Immature natural killer cell (primary cell): ENCODE results near the gene TUBB4A. TPM values are rescaled to one million over a fixed set of nuclear protein-coding genes. Genes with fewer than 3 reads are reported as not detected.

Experiments
- DNase-seq, 3 donors: peaks; one replicate each; pipeline ENCODE4 v3.0.0; 2022; ENCODE audit warnings: mixed read lengths in 1 of 3
- H3K27ac Mint-ChIP-seq, 6 donors: one replicate each; pipeline ENCODE4 v1.8.0; 2020; ENCODE audit warnings: mixed read lengths in 6 of 6, mild to moderate bottlenecking in 5 of 6, inconsistent platforms in 4 of 6, moderate library complexity in 3 of 6
- H3K27me3 Mint-ChIP-seq, 3 donors: one replicate each; pipeline ENCODE4 v1.8.0; 2020 to 2021; ENCODE audit warnings: low read depth in 3 of 3, mild to moderate bottlenecking in 3 of 3, mixed read lengths in 3 of 3, moderate library complexity in 3 of 3, inconsistent platforms in 1 of 3
- H3K36me3 Mint-ChIP-seq, 3 donors: one replicate each; pipeline ENCODE4 v1.8.0; 2020; ENCODE audit warnings: mixed read lengths in 3 of 3, inconsistent platforms in 2 of 3, mild to moderate bottlenecking in 2 of 3
- H3K4me1 Mint-ChIP-seq, 2 donors: one replicate each; pipeline ENCODE4 v1.8.0; 2020; ENCODE audit warnings: inconsistent platforms in 2 of 2, mild to moderate bottlenecking in 2 of 2, mixed read lengths in 2 of 2, moderate library complexity in 1 of 2
- H3K4me3 Mint-ChIP-seq, 5 donors: one replicate each; pipeline ENCODE4 v1.8.0; 2020; ENCODE audit warnings: mild to moderate bottlenecking in 5 of 5, mixed read lengths in 5 of 5, inconsistent platforms in 3 of 5, moderate library complexity in 3 of 5
- H3K9me3 Mint-ChIP-seq, 6 donors: one replicate each; pipeline ENCODE4 v1.8.0; 2020; ENCODE audit warnings: mild to moderate bottlenecking in 6 of 6, mixed read lengths in 6 of 6, inconsistent platforms in 4 of 6, moderate library complexity in 3 of 6
- polyA plus RNA-seq, 3 donors: library from polyadenylated mRNA; unstranded; fragments of 300-500 nt; fragmentation: Illumina TruSeq; gene quantifications; one replicate each; pipeline ENCODE4 v1.2.3, GENCODE V29; 2021

Gene TUBB4A
- polyA plus RNA-seq, 3 donors from 2014 or later = 0.86 to 3.0 (median 1.3) TPM

DNA sequence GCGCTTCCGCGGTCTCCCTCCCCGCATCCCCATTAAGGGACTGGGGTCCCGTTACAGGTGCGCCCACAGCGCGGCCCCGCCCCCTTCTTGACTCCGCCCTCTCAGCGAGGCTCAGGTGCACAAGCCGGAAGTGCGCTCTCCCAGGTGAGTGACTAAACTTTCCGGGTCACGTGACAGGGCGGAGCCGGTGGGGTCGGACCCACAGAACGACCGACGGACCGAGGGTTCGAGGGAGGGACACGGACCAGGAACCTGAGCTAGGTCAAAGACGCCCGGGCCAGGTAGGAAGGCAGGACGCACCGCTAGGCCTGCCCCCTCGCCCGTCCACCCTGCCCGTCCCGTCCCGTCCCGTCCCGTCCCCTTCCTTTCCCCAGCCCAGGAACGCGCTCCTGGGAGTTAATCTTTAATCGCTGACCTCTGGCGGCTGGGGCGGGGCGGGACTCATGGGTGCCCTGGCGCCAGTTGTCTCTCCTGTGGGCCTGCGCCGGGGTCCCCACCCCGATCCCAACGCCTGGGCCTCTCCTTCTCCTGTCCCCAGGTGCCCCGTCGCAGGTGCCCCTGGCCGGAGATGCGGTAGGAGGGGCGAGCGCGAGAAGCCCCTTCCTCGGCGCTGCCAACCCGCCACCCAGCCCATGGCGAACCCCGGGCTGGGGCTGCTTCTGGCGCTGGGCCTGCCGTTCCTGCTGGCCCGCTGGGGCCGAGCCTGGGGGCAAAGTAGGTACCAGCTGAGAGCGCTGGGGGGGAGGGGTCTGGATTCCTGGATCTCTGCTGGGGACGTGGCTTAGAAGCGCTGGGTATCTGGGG lies 37.8 kb downstream of the TUBB4A start, which contains the start of gene CRB3:
TSS of gene CRB3 (plus strand) at position 202 of the 804 bp plus-strand sequence. CDS start at position 633, 431 bp downstream.
- no peaks in the 10 kb centered on the region for H3K9me3 Mint-ChIP-seq
- peaks cover 0 to 4% (median 4%) of the 10 kb centered on the region in 3 donors for H3K36me3 Mint-ChIP-seq
- no peak for DNase-seq
- H3K4me3 Mint-ChIP-seq = no peak within 1 kb of the TSS
- H3K27me3 Mint-ChIP-seq = peaks cover 6 to 8% (median 7%) of the 10 kb centered on the region in 3 donors
- no peak within 1 kb of the TSS for H3K27ac Mint-ChIP-seq
- H3K4me1 Mint-ChIP-seq = peaks cover 11% of the 10 kb centered on the region in 2 donors

DNA sequence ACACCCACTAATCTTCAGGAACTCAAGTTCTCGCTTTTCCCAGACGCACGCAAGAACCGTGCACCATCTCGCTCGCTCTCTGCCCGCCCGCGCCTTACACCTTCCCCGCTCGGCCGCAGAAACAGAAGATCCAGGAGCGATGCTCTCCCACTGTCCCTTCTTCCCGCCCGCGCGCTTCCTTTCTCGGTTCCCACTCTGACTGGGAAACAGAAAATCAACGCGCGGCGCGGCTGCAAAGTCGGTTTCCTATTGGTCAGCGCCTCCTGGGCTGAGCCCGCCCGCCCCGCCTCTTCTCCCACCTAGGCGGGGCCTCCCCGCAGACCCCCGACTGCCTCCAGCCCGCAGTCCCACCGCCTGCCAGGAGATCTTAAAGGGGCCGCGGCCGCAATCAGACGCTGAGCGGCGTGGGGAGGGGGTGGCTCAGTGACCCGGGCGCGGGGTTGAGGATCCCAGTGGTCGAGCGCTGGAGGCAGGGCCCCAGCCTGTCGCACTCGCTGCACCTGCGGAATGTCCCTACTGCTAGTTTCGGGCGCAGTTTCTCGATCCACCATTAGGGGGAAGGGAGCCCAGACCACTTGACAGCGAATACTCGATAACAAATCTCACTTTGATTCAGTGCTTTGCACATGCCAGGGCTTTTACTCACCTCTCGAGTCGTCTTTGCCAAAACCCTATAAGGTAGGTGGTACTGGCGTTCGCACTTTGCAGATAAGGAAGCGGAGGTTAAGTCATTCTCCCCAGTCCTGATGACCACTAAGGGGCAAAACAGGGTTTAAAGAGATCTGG lies 41.8 kb downstream of the TUBB4A start:
- peaks cover 15 to 22% of the 10 kb centered on the region in 2 donors for H3K4me1 Mint-ChIP-seq
- H3K36me3 Mint-ChIP-seq = peaks cover 1 to 5% (median 2%) of the 10 kb centered on the region in 3 donors
- peaks cover 6 to 10% (median 7%) of the 10 kb centered on the region in 3 donors for H3K27me3 Mint-ChIP-seq
- peak; percentile 95 to 96 (median 96) for DNase-seq
- no peaks in the 10 kb centered on the region for H3K9me3 Mint-ChIP-seq
- H3K27ac Mint-ChIP-seq = peak overlapping the region; percentile 80 to 92 (median 85)
- H3K4me3 Mint-ChIP-seq = peak overlapping the region; percentile 94 to 97 (median 96)

DNA sequence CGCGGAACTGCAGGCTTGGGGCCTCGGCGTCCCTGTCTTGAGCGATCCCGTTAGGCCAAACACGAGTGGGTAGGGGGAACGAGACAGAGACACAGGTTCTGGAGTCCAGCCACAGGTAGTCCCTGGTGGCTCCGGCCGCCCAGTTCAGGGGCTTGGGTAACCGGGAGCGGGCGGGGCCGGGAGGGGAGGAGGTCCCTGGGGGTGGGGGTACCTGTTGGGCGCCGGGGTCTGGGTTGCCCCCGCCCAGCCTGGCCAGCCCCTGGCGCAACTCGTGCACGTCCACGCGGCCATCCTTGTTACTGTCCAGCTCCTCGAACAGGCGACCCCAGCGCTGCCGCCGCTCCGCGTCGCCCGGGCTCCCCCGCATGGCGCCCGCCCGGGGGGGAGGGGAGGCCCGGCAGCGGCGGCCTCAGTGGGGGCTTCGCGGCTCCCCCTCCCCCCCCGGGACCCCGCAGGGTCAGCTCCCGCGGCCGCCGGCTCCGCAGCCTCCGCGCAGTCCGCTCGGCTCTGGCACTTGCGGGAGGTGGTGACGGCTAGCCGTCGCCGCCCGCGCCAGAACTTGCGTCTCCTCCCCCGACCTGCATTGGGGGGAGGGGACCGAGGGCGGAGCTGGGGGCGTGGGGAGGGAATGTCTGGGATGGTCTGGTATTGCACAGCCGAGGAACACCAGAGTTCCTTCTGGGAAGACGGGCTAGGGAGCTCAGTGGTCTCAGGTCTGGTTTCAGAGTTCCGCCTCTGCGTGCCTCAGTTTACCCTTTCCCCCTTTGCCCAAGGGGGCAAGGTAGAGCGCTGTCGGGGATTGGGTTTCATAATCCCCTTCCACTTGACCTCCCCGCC lies 42.6 kb downstream of the TUBB4A start, which contains the start of gene SLC25A23:
TSS of gene SLC25A23 (minus strand) at position 531 of the 837 bp plus-strand sequence. CDS start at position 367, 164 bp downstream.
- peaks cover 12 to 22% of the 10 kb centered on the region in 2 donors for H3K4me1 Mint-ChIP-seq
- H3K27ac Mint-ChIP-seq = peak within 1 kb of the TSS; percentile 80 to 92 (median 85)
- DNase-seq = peak; percentile 47 to 55 (median 49)
- peak within 1 kb of the TSS; percentile 94 to 97 (median 96) for H3K4me3 Mint-ChIP-seq
- peaks cover 4 to 10% (median 8%) of the 10 kb centered on the region in 3 donors for H3K36me3 Mint-ChIP-seq
- H3K9me3 Mint-ChIP-seq = no peaks in the 10 kb centered on the region
- H3K27me3 Mint-ChIP-seq = peaks cover 6 to 10% (median 6%) of the 10 kb centered on the region in 3 donors

DNA sequence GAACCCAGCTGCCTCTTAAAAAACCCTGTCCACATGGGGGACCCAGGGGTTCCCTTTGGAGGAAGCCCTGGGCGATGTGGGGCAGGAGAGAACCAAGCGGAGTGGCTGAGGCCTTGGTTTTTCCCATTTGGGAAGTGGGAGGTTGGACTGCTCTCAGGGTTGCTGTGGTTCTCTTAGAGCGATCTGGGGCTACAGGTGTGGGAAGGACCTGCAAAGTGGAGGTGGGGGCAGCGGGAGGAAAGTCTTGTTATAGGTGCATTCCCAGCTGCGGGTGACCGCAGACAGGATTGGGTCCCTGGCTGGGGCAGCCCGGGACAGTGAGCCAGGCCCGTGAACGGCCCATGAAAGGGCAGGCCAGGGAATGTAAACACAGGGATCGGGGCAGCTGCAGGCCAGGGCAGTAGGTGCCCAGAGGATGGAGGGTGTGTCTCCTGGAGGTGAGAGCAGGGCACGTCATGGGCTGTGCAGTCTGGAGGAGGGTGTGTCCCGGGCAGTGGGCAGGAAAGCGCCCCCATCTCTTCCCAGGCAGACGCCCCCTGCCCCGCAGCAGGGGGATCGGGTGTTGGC lies 43.3 kb downstream of the TUBB4A start:
- peak overlapping the region in 5 of 6 donors; percentile 6 to 83 (median 64) for H3K27ac Mint-ChIP-seq
- no peak for DNase-seq
- peaks cover 6 to 10% (median 6%) of the 10 kb centered on the region in 3 donors for H3K27me3 Mint-ChIP-seq
- H3K4me3 Mint-ChIP-seq = peak overlapping the region; percentile 78 to 86 (median 83)
- H3K4me1 Mint-ChIP-seq = peaks cover 10 to 22% of the 10 kb centered on the region in 2 donors
- H3K36me3 Mint-ChIP-seq = peaks cover 7 to 11% (median 9%) of the 10 kb centered on the region in 3 donors
- H3K9me3 Mint-ChIP-seq = peaks cover 0 to 2% (median 0%) of the 10 kb centered on the region in 6 donors

DNA sequence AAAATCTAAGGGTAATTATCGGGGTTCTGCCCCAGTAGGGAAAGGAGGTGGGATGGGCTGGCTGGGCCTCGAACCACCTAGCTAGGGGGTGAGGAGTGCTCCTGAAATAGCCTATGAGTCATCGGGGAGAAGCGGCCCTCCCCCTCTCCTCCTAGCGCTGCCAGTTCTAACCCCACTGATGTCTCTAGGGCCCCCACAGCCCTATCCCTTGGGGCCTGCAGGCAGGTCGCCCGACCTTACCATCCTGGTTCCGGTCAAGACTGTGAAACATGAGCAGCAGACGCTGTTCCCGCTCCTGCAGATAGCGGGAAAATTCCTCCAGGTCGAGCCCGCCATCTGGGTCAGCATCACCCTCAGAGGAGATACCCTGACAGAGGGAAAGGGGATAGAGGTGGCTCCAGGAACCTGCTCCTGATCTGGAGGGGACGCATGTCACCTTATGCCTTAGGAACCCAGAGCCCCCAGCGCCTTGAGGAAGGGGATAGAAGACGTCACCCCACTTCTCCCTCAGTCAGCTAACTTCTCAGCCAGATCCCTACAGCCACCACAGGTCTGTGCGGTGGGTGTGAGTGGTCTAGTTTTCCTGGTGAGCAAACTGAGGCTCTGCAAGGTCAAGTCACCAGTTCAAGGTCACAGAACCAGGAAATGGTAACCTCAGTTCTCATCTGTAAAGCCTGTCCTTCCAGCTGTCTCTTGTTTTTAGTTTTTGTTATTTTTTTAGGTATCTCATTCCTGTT lies 44.0 kb downstream of the TUBB4A start:
- Mint-ChIP-seq H3K36me3 (peaks cover 11 to 16% (median 13%) of the 10 kb centered on the region in 3 donors), H3K27ac (peak overlapping the region in 4 of 6 donors; percentile 33 to 83 (median 67)), H3K9me3 (peaks cover 0 to 4% (median 2%) of the 10 kb centered on the region in 6 donors), H3K4me1 (peaks cover 10 to 22% of the 10 kb centered on the region in 2 donors), H3K4me3 (peak overlapping the region; percentile 78 to 86 (median 83)), H3K27me3 (peaks cover 6 to 10% (median 6%) of the 10 kb centered on the region in 3 donors)
- no peak for DNase-seq

DNA sequence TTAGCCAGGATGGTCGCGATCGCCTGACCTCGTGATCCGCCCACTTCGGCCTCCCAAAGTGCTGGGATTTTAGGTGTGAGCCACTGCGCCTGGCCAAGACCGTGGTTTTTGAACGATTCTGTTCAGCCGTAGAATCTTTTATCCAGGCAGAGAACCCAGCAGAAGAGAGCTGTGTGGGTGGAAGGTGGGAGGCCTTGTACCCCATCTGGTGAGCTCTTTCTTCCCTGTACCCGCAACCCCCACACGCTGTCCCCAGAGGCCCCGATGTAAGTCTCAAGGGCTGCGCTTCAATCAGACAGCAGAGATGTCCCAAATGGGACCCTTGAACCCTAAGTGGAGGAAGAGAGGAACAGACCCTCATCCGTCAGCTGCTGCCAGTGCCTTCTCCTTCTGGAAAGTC lies 46.2 kb downstream of the TUBB4A start:
- Mint-ChIP-seq H3K36me3 (peaks cover 16 to 24% (median 18%) of the 10 kb centered on the region in 3 donors), H3K9me3 (peaks cover 0 to 8% (median 2%) of the 10 kb centered on the region in 6 donors), H3K27me3 (peaks cover 4 to 10% (median 6%) of the 10 kb centered on the region in 3 donors), H3K27ac (no peak overlapping the region), H3K4me1 (peaks cover 10 to 22% of the 10 kb centered on the region in 2 donors), H3K4me3 (no peak overlapping the region)
- DNase-seq = no peak

DNA sequence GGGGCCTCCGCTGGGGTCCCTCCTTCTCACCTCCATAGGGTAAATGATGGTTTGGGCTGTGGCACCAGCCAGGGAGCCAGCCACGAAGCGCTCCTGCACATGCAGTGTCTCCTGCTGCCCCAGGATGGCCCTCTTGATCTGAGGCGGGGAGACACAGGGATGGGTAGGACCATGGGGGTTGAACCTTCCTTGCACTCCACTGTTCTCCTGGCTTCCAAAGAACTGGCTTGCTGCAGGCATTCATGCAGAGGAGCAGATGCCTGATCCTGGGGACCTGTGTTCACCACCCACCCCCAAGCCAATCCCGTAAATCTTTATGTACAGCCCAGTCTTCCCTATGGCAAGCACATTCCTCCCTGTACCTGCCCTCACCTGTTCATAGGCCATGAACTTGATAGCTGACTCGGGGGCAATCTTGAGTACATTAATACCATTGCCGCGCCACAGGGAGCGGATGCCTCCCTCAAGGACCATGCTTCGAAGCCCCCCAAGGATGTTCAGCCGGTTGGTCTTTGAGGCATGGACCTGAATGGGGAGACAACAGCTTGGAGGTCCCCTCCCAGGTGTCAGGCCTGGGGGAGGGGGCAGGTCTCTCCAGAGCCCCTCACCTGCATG lies 48.1 kb downstream of the TUBB4A start:
- Mint-ChIP-seq H3K9me3 (peaks cover 0 to 8% (median 2%) of the 10 kb centered on the region in 6 donors), H3K27me3 (peaks cover 0 to 6% (median 0%) of the 10 kb centered on the region in 3 donors), H3K4me3 (no peak overlapping the region), H3K4me1 (peaks cover 5 to 10% of the 10 kb centered on the region in 2 donors), H3K27ac (no peak overlapping the region), H3K36me3 (peaks cover 16 to 24% (median 18%) of the 10 kb centered on the region in 3 donors)
- no peak for DNase-seq

DNA sequence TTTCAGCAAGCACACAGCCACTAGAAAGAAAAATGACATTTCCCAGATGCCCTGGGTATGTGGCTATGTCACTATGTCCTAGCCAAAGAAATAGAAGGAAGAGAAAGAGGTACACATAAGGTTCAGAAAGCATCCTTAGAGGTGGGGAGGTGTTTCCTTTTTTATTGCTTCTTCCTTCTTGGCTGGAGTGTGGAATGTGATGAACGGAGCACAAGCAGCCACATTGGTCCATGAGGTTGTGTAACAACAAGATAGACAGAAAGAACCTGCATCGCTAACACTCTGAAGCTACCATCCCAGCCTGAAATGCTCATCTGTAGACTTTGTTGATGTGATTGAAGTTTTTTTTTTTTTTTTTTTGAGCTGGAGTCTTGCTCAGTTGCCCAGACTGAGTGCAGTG lies 49.2 kb downstream of the TUBB4A start:
- Mint-ChIP-seq H3K27ac (no peak overlapping the region), H3K27me3 (peaks cover 0 to 2% (median 0%) of the 10 kb centered on the region in 3 donors), H3K4me3 (no peak overlapping the region), H3K9me3 (peaks cover 0 to 8% (median 2%) of the 10 kb centered on the region in 6 donors), H3K4me1 (no peaks in the 10 kb centered on the region), H3K36me3 (peaks cover 16 to 24% (median 18%) of the 10 kb centered on the region in 3 donors)
- no peak for DNase-seq

DNA sequence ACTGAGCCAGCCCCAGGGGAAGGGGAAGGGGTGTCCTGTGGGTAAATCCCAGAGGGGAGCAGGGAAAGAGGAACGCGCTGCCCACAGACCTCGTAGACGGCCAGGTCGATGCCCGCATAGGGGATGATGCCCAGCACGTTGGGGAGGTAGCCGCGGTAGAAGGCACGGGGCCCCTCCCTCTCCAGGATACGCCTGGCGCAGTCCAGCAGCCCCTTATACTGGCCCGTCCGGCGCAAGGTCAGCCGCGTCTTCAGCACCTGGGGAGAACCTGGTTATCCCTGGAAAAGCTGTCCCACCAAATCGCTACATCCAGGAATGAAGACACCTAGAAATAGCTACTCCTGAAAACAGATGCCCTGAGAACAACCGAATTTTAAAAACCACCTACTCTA lies 49.9 kb downstream of the TUBB4A start:
- Mint-ChIP-seq H3K27ac (no peak overlapping the region), H3K4me3 (no peak overlapping the region), H3K9me3 (peaks cover 0 to 8% (median 2%) of the 10 kb centered on the region in 6 donors), H3K4me1 (no peaks in the 10 kb centered on the region), H3K36me3 (peaks cover 16 to 24% (median 18%) of the 10 kb centered on the region in 3 donors), H3K27me3 (peaks cover 0 to 2% (median 0%) of the 10 kb centered on the region in 3 donors)
- DNase-seq = no peak

DNA sequence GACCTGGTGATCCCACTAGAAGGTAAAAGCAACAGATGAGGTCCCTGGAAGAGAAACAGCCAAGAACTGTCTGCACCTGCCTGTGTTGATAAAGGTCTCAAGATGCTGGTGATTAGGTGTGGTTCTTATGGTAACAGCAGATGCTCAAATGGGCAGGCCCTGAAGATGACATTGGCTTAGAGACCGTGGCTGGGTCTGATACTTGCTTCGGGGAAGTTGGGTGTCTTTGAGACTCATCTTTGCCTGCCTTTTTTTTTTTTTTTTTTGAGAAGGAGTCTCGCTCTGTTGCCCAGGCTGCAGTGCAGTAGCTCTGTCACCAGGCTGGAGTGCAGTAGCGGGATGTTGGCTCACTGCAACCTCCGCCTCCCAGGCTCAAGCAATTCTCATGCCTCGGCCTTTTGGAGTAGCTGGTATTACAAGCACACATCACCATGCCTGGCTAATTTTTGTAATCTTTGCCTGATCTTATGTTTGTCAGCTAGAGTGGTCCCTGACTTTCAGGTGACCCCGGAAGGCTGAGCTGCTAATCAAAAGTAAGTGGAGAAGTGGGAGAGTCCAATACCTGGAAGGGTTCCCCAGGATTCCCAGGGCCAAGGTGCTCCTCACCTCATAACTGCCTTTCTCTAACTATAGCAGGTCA lies 50.4 kb downstream of the TUBB4A start:
- no peak overlapping the region for H3K27ac Mint-ChIP-seq
- peaks cover 18 to 24% (median 20%) of the 10 kb centered on the region in 3 donors for H3K36me3 Mint-ChIP-seq
- H3K9me3 Mint-ChIP-seq = peaks cover 0 to 8% (median 2%) of the 10 kb centered on the region in 6 donors
- DNase-seq = no peak
- H3K4me3 Mint-ChIP-seq = no peak overlapping the region
- no peaks in the 10 kb centered on the region for H3K4me1 Mint-ChIP-seq
- peaks cover 0 to 2% (median 0%) of the 10 kb centered on the region in 3 donors for H3K27me3 Mint-ChIP-seq

DNA sequence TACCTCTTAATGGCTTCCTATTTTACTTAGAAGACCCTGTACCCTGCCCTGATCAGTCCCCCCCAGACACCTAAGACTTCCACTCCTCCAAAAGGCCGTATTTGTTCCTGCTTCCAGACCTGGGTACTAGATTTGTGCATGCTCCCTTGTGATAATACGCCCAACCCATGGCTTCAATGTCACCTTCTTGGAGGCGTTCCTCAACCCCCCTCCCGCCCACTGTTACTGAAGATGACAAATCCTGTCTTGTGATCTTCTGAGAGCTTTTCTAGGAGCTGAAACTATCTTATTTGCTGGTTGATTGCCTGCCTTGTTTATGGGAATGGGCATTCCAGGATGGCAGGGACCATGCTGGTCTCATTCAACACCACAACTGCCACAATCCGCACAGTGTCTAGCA lies 51.9 kb downstream of the TUBB4A start:
- Mint-ChIP-seq H3K27me3 (no peaks in the 10 kb centered on the region), H3K4me1 (no peaks in the 10 kb centered on the region), H3K36me3 (peaks cover 15 to 23% (median 17%) of the 10 kb centered on the region in 3 donors), H3K27ac (no peak overlapping the region), H3K9me3 (peaks cover 0 to 8% (median 2%) of the 10 kb centered on the region in 6 donors), H3K4me3 (no peak overlapping the region)
- no peak for DNase-seq
